Measurements from ENCODE around the gene NFIX.

Gene NFIX

DNA sequence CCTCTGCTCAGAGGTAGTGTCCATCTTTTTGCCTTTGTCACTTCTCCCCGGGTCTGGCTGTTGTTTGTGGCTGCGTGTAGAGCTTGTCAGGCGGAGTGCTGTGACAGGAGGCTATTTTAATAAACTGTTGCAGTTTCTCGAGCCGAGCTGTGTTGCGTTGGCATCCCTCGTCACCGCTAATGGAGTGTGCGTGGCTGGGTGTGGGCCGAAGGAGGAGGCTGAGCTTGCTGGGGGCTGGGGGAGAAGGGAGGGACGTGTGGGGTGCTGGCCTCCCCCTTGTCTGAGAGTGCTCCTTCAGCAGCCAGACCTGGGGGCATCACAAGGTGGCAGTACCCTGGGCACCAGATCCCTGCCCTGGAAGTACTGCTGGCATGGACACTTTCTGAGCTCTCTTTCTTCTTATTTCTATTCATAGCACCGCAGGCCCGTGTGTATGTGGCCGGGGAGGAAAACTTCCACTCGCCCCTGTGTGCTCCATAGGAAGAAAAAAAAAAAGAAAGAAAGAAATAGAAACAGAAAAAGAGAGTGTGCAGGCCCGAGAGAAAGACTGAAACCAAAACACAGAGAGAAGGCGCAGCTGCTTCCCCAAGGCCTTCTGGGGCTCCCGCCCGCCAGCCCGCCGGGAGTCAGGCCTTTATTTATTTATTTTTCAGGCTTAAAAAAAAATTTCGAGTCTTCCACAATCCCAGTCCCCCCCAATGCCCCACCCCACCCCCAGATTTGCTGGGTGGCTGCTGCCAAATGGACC is 27.0 kb downstream of the NFIX start:
- DNase-seq (ENCODE audit: low read depth), result no peak

DNA sequence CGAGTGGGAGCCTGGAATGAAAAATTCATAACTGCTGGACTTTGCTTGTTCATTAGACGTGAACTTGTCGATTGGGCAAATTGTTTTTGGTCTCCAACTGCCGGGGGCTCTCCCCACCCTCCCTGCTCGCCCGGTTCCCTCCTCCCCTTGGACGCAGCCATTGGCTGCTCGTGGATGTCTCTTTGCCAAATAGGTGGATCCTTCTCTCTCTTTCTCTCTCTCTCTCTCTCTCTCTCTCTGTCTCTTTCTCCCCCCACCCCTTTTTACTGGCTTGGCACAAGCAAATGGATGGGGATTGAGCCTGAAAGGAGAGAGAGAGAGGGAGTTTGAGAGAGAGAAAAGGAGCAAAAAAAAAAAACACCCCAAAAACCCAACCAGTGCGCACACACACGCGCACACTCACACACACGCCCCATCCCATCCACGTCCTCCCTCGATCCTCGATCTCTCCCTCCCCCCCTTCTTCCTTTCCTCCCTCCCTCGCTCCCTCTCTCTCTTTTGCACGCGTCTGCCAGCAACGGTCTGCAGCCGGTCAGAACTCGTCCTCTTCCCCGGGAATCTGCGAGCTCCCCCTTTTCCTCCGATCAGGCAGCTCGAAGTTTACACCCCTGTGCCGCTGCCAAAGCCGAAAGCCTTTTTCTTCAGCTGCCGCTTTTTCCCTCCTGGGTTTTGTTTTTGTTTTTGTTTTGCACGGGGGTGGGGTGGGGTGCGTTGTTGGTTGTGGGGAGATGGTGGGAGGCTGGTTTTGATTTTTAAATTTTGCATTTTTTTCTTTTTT is 27.8 kb downstream of the NFIX start:
- DNase-seq (ENCODE audit: low read depth), result no peak

DNA sequence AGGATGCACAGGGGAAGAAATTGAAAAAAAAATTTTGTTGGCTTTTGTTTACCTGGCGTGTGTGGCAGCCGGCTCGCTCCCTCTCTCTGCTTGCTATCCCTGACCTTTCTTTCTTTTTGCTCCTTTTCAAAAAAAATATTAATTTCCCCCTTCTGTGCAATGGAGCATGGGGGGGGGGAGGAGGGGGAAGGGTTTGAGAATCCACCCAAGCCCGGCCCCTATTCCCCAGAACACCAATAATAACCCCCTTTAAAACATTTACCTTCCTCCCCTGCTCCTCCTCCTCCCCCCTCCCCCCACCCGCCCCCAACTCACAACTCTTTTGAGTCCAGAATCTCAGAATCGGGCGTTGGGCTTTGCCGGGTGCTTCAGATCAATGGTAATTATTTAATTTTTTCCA is 28.4 kb downstream of the NFIX start:
- DNase-seq (ENCODE audit: low read depth), result no peak

DNA sequence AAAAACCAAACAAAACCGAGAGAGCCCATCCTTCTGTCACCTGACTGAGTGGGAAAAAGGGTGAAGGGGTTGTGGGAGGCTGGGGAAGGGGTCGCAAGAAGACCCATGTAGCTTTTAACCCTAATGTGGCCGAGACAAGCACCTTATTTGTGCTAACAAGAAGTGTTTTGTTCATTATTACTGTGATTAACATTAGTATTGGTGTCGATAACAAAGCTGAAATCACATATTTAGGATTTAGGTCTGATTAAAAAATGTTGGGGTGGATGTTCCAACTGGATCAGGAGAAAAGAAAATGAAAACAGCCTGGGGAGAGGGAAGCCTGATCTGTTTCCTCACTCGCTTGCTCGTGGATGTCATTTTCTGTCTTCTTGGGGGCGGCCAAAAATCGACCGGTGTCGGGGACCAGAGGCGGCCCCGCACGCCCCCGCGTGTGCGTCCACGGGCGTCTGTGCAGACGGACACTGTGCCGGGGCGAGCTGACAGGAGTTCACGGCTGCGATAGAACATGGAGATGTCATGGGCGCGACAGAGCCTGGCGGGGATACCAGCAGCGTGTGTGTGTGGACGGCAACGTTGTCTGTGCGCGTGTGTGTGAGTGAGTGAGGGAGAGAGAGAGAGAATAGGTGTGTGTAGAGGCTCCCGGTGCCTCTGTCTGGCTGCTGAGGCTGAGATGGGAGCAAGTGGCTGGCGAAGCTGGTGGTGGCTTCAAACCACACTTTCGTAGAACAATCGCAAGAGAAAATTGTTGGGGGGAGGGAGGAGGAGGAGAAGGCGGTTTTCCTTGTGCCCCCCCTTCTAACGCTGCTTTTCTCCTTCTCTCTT is 29.1 kb downstream of the NFIX start:
- DNase-seq (ENCODE audit: low read depth), result no peak

DNA sequence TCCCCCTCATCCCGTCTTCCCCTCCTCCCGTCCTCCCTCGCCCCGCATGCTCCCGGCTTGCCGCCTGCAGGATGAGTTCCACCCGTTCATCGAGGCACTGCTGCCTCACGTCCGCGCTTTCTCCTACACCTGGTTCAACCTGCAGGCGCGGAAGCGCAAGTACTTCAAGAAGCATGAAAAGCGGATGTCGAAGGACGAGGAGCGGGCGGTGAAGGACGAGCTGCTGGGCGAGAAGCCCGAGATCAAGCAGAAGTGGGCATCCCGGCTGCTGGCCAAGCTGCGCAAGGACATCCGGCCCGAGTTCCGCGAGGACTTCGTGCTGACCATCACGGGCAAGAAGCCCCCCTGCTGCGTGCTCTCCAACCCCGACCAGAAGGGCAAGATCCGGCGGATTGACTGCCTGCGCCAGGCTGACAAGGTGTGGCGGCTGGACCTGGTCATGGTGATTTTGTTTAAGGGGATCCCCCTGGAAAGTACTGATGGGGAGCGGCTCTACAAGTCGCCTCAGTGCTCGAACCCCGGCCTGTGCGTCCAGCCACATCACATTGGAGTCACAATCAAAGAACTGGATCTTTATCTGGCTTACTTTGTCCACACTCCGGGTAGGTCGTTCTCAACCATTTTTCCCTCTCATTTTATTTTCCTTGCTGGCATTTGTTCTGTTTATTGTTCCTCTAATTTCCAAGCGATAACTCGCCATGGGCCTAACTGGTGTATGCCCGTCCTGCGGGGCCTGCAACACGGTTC is 29.8 kb downstream of the NFIX start:
- no peak for DNase-seq (ENCODE audit: low read depth)

DNA sequence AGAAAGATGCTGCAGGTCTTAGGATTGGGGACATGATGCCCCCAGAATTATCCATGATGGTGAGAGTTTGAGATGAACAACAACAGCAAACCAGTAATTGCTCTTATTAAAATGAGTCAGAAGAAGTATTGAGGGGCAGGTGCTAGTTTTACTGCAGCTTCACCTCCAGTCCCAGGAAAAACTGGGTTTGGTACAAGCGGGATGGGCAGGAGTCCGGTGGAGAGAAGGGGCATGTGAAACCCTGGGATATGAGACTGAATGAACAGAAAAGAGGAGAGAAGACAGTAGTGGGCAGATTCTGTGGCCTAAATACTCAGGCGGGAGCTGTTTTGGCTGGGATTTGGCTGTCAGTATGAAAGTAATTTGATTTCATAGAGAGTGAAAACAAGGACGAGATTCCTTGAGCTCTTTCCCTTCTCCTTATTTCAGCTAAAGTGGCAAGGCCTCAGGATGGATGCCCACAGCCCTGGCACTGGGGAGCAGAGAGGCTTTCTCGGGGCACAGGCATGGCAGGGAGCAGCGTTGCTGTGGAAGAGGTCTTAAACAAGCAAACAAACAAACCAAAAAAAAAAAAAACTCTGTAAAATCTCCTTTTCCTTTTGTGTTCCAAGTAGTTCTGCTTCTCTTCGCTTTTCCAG is 30.7 kb downstream of the NFIX start:
- no peak for DNase-seq (ENCODE audit: low read depth)

DNA sequence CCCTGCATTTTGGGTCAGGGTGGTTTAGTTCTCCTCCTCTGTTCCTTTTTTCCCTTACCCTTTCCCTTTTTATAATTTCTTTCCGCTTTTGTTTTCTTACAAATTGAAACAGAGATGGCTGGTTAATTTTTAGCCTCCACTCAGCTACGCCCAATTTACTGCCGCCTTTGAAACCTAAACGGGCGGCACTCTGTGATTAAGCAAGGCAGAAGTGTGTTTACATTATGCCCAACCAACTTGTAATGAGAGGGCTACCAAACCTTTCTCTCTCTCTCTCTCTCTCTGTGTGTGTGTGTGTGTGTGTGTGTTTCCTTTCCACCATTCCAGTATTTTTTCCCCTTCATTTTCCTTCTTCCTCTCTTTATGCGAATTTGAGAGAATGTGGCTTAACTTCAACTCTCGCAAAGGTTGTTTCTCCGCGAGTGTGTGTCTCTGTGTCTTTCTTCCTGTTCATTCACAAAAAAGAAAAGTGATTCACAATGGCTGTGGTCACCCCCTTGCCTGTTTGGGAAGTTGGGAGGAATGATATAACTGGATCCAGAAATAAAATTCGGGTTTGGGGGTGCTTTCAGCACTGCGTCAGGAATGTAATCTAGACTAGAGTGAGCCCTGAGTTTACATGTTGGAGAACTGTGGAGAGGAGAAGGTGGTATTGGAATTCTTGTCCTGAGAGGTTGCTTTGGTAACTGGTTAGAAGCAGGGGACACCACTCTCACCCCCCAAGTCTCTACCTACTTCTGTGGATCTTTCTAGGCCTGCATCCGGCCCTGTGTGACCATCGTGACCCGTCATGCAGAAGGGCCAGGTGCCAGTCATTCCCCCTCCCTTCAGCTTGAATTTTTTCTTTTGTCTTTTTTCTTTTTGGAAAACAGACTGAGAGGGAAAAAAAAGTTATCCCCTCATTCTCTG is 31.4 kb downstream of the NFIX start:
- DNase-seq (ENCODE audit: low read depth), result no peak

DNA sequence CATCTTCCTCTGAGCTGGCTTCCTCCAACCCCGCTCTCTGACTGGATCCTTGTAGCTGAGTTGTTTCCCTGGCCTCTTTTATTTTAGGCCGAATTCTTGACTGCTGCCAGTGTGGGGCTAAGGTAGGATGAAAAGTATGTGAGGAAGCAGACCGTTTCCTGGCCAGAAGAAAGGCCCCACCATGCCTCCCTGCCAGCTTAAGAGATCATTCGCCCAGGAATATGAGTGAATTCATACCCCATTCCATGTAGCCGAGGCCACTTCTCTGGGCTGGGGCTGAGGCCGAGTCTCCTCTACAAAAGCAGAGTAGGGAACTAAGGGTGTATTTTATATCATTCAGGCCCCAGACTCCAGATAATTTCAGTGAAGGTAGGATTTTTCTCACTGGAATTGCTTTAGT is 32.3 kb downstream of the NFIX start:
- DNase-seq (ENCODE audit: low read depth), result no peak

DNA sequence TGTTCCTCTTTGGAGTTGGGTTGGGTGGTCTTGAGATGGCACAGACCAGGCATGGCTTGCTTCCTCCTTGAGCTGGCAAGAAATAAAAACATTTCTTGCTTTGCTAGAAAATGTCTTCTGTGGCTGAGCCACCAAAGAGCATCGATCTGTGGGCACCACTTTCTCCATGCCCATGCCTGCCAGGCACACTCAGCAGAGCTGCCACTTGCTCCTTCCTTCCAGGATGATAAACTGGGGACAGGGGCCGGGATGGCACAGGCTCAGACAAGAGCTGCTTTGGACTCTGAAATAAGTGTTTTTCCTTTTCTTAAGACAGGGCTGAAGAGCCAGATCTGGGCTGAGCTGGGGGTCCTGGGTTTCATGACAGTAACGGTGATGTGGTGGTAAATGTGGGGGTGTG is 32.8 kb downstream of the NFIX start:
- DNase-seq (ENCODE audit: low read depth), result no peak

DNA sequence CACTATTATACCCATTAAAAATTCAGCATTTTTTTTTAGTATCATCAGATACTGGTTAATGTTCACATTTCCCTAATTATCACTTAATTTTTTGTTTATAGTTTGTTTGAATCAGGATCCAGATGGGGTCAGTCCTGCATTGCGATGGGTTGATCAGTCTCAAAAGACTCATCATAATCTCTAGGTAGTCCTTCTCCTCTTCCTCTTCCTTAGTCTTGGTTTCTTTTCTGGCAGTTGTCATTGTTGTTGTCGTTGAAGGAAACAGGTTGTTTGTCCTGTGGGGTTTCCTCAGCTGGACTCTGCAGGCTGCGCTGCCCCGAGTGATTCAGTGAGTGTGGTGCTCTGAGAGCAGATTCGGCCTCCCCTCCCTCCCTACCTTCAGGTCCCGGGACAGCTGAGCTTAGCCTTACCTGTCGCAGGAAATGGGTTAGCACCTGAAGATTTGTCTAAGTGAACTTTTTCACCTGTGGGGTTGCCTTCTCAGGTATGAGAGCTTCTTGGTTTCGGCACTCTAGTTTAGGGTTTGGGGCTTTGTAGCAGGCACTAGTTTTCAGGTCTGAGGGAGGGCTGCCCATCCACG is 34.1 kb downstream of the NFIX start:
- no peak for DNase-seq (ENCODE audit: low read depth)

DNA sequence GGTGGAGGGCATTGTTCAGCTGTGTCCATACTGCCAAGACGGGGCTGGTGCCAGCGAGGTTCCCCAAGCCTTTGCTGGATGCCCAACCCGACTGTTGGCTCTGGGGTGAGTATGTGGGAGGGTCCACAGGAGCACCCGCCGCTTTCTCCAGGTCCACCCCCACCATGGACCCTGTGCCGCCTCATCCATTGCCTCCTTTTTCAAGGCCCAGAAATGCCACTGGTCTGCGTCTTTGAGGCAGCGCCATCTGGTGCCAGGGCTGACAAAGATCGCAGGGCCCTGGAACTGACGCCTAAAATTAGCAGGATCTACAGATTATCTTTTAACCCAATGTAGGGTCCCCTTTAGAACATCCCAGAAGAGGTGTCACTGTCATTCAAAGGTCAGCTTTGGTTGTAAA is 34.6 kb downstream of the NFIX start:
- no peak for DNase-seq (ENCODE audit: low read depth)

DNA sequence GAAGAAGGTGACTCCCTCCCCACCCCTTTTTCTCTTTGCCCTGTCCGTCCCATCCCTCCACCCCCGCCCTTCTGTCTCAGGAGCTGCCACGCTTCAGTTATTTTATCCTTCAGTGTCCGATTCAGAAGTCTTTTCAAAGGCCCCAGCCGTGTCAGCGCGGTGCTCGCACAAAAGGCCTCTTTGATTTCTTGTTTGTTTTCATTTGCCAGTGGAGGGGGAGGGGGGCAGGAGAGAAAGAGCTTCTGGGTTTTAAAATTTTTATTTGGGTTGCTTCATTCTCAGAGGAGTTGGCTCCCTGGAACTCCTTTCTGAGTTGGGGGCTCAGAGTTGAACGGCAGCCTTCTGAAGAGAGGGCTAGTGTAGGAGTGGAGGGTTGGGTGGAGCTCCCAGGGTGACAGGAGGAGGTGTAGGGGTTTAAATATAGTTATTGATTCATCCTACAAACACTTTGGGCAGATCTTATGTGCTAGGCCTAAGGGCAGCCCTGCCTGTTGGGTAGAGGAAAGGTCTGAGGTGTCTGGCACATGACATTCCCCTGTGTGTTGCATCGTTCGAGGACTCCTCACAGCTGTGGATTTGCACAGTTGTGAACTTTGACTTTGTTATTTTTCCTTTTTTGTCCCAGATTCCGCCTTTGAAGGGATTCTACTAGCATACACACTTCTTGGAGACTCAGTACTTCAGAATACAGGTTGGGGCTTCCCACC is 36.8 kb downstream of the NFIX start:
- no peak for DNase-seq (ENCODE audit: low read depth)

DNA sequence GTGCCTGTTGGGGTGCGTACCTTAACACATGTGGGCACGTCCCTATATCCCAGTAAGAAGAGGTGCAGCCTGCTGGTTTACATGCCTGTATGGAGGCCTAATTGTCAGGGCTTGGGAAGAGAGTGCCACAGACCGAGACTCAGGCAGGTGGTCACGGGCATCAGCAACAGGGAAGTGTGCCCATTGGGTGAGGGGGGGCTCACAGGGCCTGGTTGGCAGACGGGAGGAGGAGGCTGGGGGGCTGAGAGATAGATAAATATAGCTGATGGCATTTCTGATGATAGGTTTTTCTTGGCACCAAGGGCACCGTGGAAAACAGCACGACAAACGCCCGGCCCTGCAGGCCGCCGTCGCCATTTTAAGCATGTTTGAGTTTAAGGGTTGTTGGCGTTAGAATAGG is 37.6 kb downstream of the NFIX start:
- no peak for DNase-seq (ENCODE audit: low read depth)

DNA sequence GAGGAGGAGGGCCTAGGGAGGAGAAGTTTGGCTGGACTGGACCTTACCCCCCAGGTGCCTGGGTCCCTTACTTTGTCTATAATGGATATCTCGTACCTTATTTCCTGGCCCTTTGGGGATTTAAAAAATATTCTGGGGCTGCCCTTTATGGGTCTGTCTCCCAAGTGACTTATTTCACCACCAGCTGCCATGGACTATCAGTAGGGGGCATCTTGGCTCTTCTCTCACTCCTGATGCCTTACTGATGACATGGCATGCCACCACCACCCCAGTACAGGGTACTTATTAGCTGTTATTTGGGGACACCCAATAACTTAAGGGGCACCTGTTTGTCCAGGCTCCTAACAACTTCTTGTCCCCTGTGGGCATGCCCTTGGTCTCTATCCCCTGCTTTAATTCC is 38.0 kb downstream of the NFIX start:
- DNase-seq (ENCODE audit: low read depth), result no peak

DNA sequence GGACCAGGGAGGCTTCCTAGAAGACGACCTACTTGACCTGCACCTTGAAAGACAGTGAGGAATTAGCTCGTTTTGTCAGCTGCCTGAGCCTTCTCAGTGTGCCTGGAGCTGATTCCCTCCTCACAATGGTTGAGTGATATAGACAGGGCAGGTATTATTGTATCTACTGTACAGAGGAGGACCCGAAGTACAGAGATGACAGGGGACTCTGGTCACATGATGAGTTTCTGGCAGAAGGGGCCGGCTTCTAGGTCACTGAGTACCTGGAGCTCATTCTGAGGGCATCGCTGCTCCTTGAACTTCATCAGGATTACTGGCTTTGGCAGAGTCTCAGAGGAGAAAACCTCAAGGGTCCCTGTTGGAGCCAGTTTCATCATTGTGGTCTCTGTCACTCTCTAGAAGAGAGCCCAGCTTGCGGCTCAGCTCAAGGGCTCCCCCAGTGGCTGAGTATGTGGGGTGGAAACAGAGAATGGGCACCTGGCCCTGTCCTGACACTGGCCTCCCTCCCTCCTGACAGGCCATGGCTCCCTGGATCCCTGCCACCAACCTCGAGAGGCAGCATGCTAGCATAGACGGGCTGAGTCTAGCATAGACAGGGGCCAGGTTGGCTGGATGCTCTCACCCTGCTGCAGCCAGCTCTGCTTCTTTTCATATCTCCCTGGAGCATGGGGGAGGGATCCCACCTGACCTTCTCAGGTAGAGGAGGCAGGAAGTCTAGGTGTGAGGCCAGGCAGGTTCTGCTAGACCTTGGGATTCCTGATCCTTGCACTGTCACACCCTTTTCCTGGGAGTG is 38.7 kb downstream of the NFIX start:
- no peak for DNase-seq (ENCODE audit: low read depth)

DNA sequence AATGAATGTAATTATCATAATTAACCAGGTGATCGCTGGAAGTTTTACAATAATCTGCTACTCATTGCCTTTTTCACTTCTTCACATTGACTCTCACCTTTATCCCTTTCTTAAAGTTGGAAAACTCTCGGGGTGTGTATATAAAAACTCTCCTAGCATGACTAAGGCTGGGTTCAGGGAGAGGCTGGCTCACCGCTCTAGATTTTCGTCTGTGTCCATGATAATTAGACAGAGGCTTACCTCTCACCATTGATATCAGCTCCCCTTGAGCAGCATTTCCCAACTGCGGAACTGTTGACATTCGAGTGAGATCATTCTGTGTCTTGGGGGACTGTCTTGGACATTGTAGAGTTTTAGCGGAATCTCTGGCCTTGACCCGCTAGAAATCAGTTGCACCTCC is 39.4 kb downstream of the NFIX start:
- DNase-seq (ENCODE audit: low read depth), result no peak

DNA sequence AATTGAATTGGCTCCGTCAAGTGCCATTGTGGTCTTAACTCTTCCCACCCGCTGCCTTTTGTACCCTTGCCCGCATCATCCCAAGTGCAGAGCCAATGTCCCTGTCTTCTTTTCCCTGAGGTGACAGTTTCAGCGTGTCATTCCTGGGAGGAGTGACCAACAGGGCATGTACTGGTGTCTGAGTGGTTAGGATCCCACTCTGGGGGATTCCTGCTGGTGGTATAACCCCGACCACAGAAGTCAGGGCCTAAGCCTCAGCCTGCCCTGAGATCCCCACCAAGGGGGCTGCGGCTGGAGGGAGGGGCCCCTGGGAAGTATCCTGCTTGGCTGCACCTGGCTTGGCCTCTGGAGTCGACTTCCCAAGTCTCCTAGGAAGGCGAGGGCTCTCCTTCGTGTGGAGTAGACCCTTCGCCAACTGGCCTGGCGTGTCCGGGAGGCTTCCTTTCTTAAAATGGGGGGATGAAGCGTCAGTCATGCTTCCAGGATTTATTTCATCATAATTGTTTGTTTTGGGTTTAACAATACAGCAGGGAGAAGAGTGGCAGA is 40.6 kb downstream of the NFIX start:
- no peak for DNase-seq (ENCODE audit: low read depth)

DNA sequence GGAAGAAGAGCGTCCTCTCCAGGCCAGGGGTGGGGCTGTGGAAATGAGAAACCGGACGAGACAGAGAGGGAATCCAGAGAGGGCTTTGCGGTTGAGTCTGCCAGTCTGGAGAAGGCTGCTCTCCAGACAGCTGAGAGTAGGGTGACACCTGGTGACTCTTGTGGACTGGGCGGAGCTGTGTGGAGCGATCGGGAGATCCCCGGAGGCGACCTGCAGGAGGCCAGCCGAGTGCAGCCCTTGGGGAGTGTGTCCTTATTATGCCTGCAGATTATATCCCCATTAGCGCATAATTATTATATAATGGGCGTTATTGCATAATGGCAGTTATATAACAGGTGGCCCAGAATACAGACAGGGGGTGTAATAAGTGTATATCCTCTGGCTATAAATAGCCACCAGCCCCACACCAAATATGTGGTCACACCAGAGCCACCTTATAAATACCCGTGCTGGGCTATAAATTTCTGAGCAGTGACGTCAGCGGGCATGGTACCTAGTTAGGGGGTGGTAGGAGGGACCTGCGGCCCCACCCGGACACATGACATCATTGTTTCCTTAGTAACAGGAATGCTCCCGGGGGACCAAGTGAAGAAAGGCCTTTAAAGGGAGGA is 41.2 kb downstream of the NFIX start:
- DNase-seq (ENCODE audit: low read depth), result no peak

All from activated T-cell treated with anti-CD3 and anti-CD28 coated beads for 48 hours (primary cell).